Measurements from ENCODE around the gene SYT14.

Gene SYT14

DNA sequence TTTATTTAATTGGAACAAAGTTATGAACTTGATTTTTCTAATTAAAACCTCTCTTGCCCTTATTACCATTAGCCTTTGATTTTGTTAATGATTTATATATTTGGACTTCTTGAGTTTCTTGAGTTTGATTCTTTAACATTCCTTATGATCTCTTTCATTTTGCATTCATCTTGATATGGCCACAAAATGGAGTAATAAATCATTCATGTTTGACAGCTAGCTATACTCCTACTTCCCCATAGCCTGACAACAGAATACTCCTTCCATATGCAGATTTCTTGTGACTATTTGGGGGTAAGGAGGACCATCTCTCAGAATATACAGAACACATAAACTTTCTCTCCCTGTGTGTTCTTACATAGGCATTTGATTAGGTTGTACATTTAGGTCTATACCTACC, 119.6 kb downstream of the SYT14 start:
- Histone ChIP-seq H3K4me2 (no peak overlapping the region), H3K4me1 (ENCODE audit: low read depth, poor library complexity, severe bottlenecking) (no peaks in the 10 kb centered on the region), H2AFZ (ENCODE audit: low read depth) (no peak overlapping the region), H3K27ac (no peak overlapping the region), H3K4me3 (IDR thresholded peaks at IDR 0.05; ENCODE audit: insufficient read depth, low read depth, low read length) (no peak overlapping the region), H4K20me1 (ENCODE audit: insufficient read depth) (no peaks in the 10 kb centered on the region), H3K36me3 (ENCODE audit: insufficient read depth) (no peaks in the 10 kb centered on the region), H3K79me2 (ENCODE audit: insufficient read depth, low read depth) (no peaks in the 10 kb centered on the region), H3K27me3 (ENCODE audit: insufficient read depth, low read depth) (no peaks in the 10 kb centered on the region), H3K9ac (no peak overlapping the region)
- TF ChIP-seq, protein P1, sequence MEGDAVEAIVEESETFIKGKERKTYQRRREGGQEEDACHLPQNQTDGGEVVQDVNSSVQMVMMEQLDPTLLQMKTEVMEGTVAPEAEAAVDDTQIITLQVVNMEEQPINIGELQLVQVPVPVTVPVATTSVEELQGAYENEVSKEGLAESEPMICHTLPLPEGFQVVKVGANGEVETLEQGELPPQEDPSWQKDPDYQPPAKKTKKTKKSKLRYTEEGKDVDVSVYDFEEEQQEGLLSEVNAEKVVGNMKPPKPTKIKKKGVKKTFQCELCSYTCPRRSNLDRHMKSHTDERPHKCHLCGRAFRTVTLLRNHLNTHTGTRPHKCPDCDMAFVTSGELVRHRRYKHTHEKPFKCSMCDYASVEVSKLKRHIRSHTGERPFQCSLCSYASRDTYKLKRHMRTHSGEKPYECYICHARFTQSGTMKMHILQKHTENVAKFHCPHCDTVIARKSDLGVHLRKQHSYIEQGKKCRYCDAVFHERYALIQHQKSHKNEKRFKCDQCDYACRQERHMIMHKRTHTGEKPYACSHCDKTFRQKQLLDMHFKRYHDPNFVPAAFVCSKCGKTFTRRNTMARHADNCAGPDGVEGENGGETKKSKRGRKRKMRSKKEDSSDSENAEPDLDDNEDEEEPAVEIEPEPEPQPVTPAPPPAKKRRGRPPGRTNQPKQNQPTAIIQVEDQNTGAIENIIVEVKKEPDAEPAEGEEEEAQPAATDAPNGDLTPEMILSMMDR (conservative IDR thresholded peaks at IDR 0.05; ENCODE audit: low read depth, low read length), result no peak

DNA sequence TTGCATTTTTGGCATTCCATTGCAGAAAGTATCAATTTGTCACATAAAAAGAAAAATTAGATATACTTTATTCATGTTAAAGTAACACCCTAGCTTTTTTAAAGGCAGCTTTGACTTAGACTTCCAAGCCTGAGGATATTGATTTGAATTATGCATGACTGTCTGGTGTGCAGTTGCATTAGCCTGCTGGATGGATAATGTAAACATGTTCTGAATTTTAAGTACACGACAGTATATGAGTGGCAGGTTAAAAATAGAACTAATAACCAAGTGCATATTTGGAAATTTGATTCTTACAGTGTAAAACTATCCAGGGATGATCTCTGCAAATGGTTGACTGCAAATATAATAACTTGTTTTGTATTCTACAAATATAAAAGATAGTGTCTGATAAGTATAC, 124.0 kb downstream of the SYT14 start:
- H3K4me2 ChIP-seq, result no peak overlapping the region
- no peaks in the 10 kb centered on the region for H3K4me1 ChIP-seq (ENCODE audit: low read depth, poor library complexity, severe bottlenecking)
- no peak overlapping the region for H3K4me3 ChIP-seq (IDR thresholded peaks at IDR 0.05; ENCODE audit: insufficient read depth, low read depth, low read length)
- TF ChIP-seq, protein P1 (conservative IDR thresholded peaks at IDR 0.05; ENCODE audit: low read depth, low read length), result no peak
- no peak overlapping the region for H3K27ac ChIP-seq
- no peaks in the 10 kb centered on the region for H3K79me2 ChIP-seq (ENCODE audit: insufficient read depth, low read depth)
- no peaks in the 10 kb centered on the region for H4K20me1 ChIP-seq (ENCODE audit: insufficient read depth)
- no peaks in the 10 kb centered on the region for H3K27me3 ChIP-seq (ENCODE audit: insufficient read depth, low read depth)
- no peaks in the 10 kb centered on the region for H3K36me3 ChIP-seq (ENCODE audit: insufficient read depth)
- no peak overlapping the region for H3K9ac ChIP-seq
- H2AFZ ChIP-seq (ENCODE audit: low read depth), result no peak overlapping the region

DNA sequence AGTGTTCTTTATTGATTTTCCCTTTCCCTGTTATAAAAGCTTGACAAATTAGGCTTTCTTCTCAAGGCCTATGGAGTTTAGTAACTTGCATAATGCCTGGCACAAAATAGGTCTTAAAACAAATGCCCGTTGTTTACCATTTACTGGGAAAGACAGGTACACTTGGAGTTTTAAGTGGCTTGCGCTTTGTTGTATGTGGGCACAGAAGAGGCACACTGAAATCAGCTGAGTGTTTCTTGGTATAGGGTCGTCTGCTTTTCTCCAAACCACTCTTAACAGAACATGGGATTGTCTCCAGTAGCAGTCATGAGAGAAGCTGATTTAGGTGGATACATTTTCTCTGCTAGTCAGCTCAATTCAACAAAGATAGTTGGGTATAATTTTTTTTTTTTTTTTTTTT, 132.5 kb downstream of the SYT14 start:
- Histone ChIP-seq H3K9ac (no peak overlapping the region), H2AFZ (ENCODE audit: low read depth) (no peak overlapping the region), H3K4me3 (IDR thresholded peaks at IDR 0.05; ENCODE audit: insufficient read depth, low read depth, low read length) (no peak overlapping the region), H3K79me2 (ENCODE audit: insufficient read depth, low read depth) (no peaks in the 10 kb centered on the region), H3K27me3 (ENCODE audit: insufficient read depth, low read depth) (no peaks in the 10 kb centered on the region), H3K36me3 (ENCODE audit: insufficient read depth) (no peaks in the 10 kb centered on the region), H4K20me1 (ENCODE audit: insufficient read depth) (no peaks in the 10 kb centered on the region), H3K4me1 (ENCODE audit: low read depth, poor library complexity, severe bottlenecking) (no peaks in the 10 kb centered on the region), H3K4me2 (no peak overlapping the region), H3K27ac (no peak overlapping the region)
- TF ChIP-seq, protein P1 (conservative IDR thresholded peaks at IDR 0.05; ENCODE audit: low read depth, low read length), result no peak

DNA sequence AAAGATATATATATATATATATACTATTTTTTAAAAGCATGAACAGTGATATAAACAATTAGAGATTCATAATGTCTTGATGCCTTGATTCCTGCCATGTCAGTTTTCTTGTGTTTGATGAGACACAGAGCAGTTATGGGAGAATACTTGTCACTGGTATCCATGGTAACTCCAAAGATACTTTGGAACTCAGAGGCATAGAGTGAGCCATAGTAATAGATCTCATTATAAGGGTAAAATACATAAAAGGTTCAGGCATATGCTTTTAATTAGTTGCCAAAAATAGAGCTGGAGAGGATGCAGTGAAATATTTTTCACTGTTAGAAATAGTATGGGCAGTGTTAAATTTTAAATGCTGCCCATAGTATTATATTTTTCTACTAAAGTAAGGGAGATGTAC, 134.1 kb downstream of the SYT14 start:
- Histone ChIP-seq H3K4me3 (IDR thresholded peaks at IDR 0.05; ENCODE audit: insufficient read depth, low read depth, low read length) (no peak overlapping the region), H3K4me1 (ENCODE audit: low read depth, poor library complexity, severe bottlenecking) (no peaks in the 10 kb centered on the region), H3K27me3 (ENCODE audit: insufficient read depth, low read depth) (no peaks in the 10 kb centered on the region), H3K27ac (no peak overlapping the region), H3K36me3 (ENCODE audit: insufficient read depth) (no peaks in the 10 kb centered on the region), H4K20me1 (ENCODE audit: insufficient read depth) (no peaks in the 10 kb centered on the region), H3K79me2 (ENCODE audit: insufficient read depth, low read depth) (no peaks in the 10 kb centered on the region), H3K4me2 (no peak overlapping the region), H2AFZ (ENCODE audit: low read depth) (no peak overlapping the region), H3K9ac (no peak overlapping the region)
- TF ChIP-seq, protein P1 (conservative IDR thresholded peaks at IDR 0.05; ENCODE audit: low read depth, low read length), result no peak

Measured in KMS-11 (cell line).